HepG2 (cell line): ENCODE data around the gene ZC3H4. TPM values are rescaled to one million over a fixed set of nuclear protein-coding genes. Genes with fewer than 3 reads are reported as not detected.

ENCODE experiments used
- ARHGAP35 ChIP-seq: sonication (generic); formaldehyde crosslinking; IDR thresholded peaks from 2 replicates; pipeline ENCODE4 v1.9.0; 2022; ENCODE audit warnings: mild to moderate bottlenecking, inconsistent platforms, moderate library complexity, missing genetic modification reagents, borderline replicate concordance
- HNRNPK ChIP-seq: fragments of 200-400 bp; formaldehyde crosslinking; IDR thresholded peaks from 2 replicates; pipeline ENCODE4 v1.6.1; 2018; ENCODE audit warnings: low read length, low read depth, moderate library complexity, mild to moderate bottlenecking; ENCODE audit not compliant: poor library complexity, severe bottlenecking
- MED1 ChIP-seq: sonication (generic); formaldehyde crosslinking; IDR thresholded peaks from 2 replicates; pipeline ENCODE4 v1.4.0; 2020; ENCODE audit warnings: missing genetic modification reagents
- MLXIP ChIP-seq: sonication (generic); formaldehyde crosslinking; IDR thresholded peaks from 2 replicates; pipeline ENCODE4 v1.9.0; 2021; ENCODE audit warnings: missing genetic modification reagents, borderline replicate concordance
- MTF2 ChIP-seq: sonication (generic); formaldehyde crosslinking; IDR thresholded peaks from 2 replicates; pipeline ENCODE4 v1.5.0; 2020; ENCODE audit warnings: missing genetic modification reagents, borderline replicate concordance
- NCOA1 ChIP-seq: sonication (generic); formaldehyde crosslinking; IDR thresholded peaks from 2 replicates; pipeline ENCODE4 v1.9.0; 2021; ENCODE audit warnings: missing genetic modification reagents
- NFKB2 ChIP-seq: sonication (generic); formaldehyde crosslinking; IDR thresholded peaks from 2 replicates; pipeline ENCODE4 v1.4.0; 2020; ENCODE audit warnings: missing genetic modification reagents, borderline replicate concordance
- RARG ChIP-seq: sonication (generic); formaldehyde crosslinking; IDR thresholded peaks from 2 replicates; pipeline ENCODE4 v1.4.0; 2020; ENCODE audit warnings: low read depth, mild to moderate bottlenecking, missing genetic modification reagents
- SMAD1 ChIP-seq: sonication (generic); formaldehyde crosslinking; IDR thresholded peaks from 2 replicates; pipeline ENCODE4 v1.4.0; 2020; ENCODE audit warnings: missing genetic modification reagents, low read depth, mild to moderate bottlenecking, borderline replicate concordance
- SP2 ChIP-seq: sonication (generic); formaldehyde crosslinking; IDR thresholded peaks from 2 replicates; pipeline ENCODE4 v1.5.1; 2020; ENCODE audit warnings: mild to moderate bottlenecking, missing genetic modification reagents
- TBP ChIP-seq: sonication (generic); formaldehyde crosslinking; IDR thresholded peaks from 2 replicates; pipeline ENCODE4 v1.5.0; 2020; ENCODE audit warnings: missing genetic modification reagents
- TBX3 ChIP-seq: fragments of 450-650 bp; IDR thresholded peaks from 2 replicates; pipeline ENCODE4 v1.6.1; 2017; ENCODE audit warnings: antibody characterized with exemption, mild to moderate bottlenecking, inconsistent platforms, borderline replicate concordance
- THAP7 ChIP-seq: sonication (generic); formaldehyde crosslinking; IDR thresholded peaks from 2 replicates; pipeline ENCODE4 v1.8.1; 2023; ENCODE audit warnings: mild to moderate bottlenecking, missing genetic modification reagents
- WIZ ChIP-seq: sonication (generic); formaldehyde crosslinking; IDR thresholded peaks from 2 replicates; pipeline ENCODE4 v1.5.1; 2020; ENCODE audit warnings: mild to moderate bottlenecking, missing genetic modification reagents
- ZBTB25 ChIP-seq: IDR thresholded peaks from 2 replicates; pipeline ENCODE4 v1.6.1; 2018; ENCODE audit warnings: missing genetic modification reagents
- ZNF264 ChIP-seq: sonication (generic); formaldehyde crosslinking; IDR thresholded peaks from 2 replicates; pipeline ENCODE4 v1.4.0; 2020; ENCODE audit warnings: missing genetic modification reagents
- ZNF367 ChIP-seq: sonication (generic); formaldehyde crosslinking; IDR thresholded peaks from 2 replicates; pipeline ENCODE4 v1.4.0; 2020; ENCODE audit warnings: missing genetic modification reagents, borderline replicate concordance
- ZNF468 ChIP-seq: sonication (generic); formaldehyde crosslinking; IDR thresholded peaks from 2 replicates; pipeline ENCODE4 v1.8.0; 2022; ENCODE audit warnings: mild to moderate bottlenecking, moderate library complexity, missing genetic modification reagents
- ZNF496 ChIP-seq: sonication (generic); formaldehyde crosslinking; IDR thresholded peaks from 2 replicates; pipeline ENCODE4 v1.8.1; 2023; ENCODE audit warnings: mild to moderate bottlenecking, moderate library complexity, missing genetic modification reagents; ENCODE audit not compliant: insufficient replicate concordance
- ZNF510 ChIP-seq: sonication (generic); formaldehyde crosslinking; IDR thresholded peaks from 2 replicates; pipeline ENCODE4 v1.4.0; 2020; ENCODE audit warnings: low read depth, mild to moderate bottlenecking, missing genetic modification reagents
- ZNF569 ChIP-seq: sonication (generic); formaldehyde crosslinking; IDR thresholded peaks from 2 replicates; pipeline ENCODE4 v1.5.0; 2020; ENCODE audit warnings: mild to moderate bottlenecking, missing genetic modification reagents, moderate library complexity, borderline replicate concordance
- ZNF670 ChIP-seq: sonication (generic); formaldehyde crosslinking; IDR thresholded peaks from 2 replicates; pipeline ENCODE4 v1.8.0; 2022; ENCODE audit warnings: mild to moderate bottlenecking, missing genetic modification reagents, borderline replicate concordance
- ZNF703 ChIP-seq: sonication (generic); formaldehyde crosslinking; IDR thresholded peaks from 2 replicates; pipeline ENCODE4 v1.5.1; 2020; ENCODE audit warnings: missing genetic modification reagents, mild to moderate bottlenecking, moderate library complexity, borderline replicate concordance
- ZNF768 ChIP-seq: sonication (generic); formaldehyde crosslinking; IDR thresholded peaks from 2 replicates; pipeline ENCODE4 v1.4.0; 2020; ENCODE audit warnings: missing genetic modification reagents
- ZSCAN25 ChIP-seq: sonication (generic); formaldehyde crosslinking; IDR thresholded peaks from 2 replicates; pipeline ENCODE4 v1.8.0; 2022; ENCODE audit warnings: mild to moderate bottlenecking, missing genetic modification reagents
- polyA plus RNA-seq, 8 experiments: library from polyadenylated mRNA; depleted of rRNA in 3 of 8; stranded (reverse) in 7 of 8; unstranded in 1 of 8; fragments of >200 nt; fragmentation: Illumina TruSeq in 4 of 8; extraction: Trizol in 4 of 8; gene quantifications; 2 replicates each; pipeline versions ENCODE4 v1.2.1 to v1.2.3, GENCODE V29; 2011 to 2016; ENCODE audit warnings: low read depth in 4 of 8, missing spikeins in 1 of 8, mixed read lengths in 1 of 8; ENCODE audit not compliant: insufficient read depth in 1 of 8
- total RNA-seq, 5 experiments: library from RNA; depleted of rRNA; stranded (reverse); fragments of >200 nt; fragmentation: Illumina TruSeq; extraction: Trizol; gene quantifications; 2 replicates each; pipeline ENCODE4 v1.2.3, GENCODE V29; 2016; ENCODE audit warnings: low read depth in 1 of 5

Gene ZC3H4
- total and polyA plus RNA-seq, 2 of the 13 experiments (the other 11 are each of a cell fraction or from before 2014, with no cell fraction given): 1.8 to 10.7 TPM

- TF ChIP-seq ZNF496 (CRISPR knock-in tag) (no peak), ARHGAP35 (CRISPR knock-in tag) (no peak), THAP7 (CRISPR knock-in tag) (no peak), ZNF670 (CRISPR knock-in tag) (0 out of 2 replicates have a peak, but pooled peaks have one; percentile 56), ZBTB25 (CRISPR knock-in tag) (no peak), ZNF367 (CRISPR knock-in tag) (no peak), NCOA1 (no peak), TBX3 (no peak), MLXIP (CRISPR knock-in tag) (no peak), NFKB2 (CRISPR knock-in tag) (no peak), MTF2 (CRISPR knock-in tag) (no peak), TBP (CRISPR knock-in tag) (no peak), MED1 (CRISPR knock-in tag) (peak; percentile 89), HNRNPK (no peak), WIZ (CRISPR knock-in tag) (no peak), ZNF768 (CRISPR knock-in tag) (no peak), ZNF703 (CRISPR knock-in tag) (no peak), RARG (no peak), SMAD1 (CRISPR knock-in tag) (no peak), ZSCAN25 (CRISPR knock-in tag) (no peak), ZNF468 (no peak), ZNF569 (CRISPR knock-in tag) (no peak), ZNF264 (CRISPR knock-in tag) (0 out of 2 replicates have a peak, but pooled peaks have one; percentile 45), SP2 (CRISPR knock-in tag) (no peak), ZNF510 (CRISPR knock-in tag) (no peak)
Measured at GRCh38 chr19:47107202-47107952, 6.2 kb downstream of the ZC3H4 start (continued).
